ENCODE data around the gene DYRK1A. TPM values are rescaled to one million over a fixed set of nuclear protein-coding genes. Genes with fewer than 3 reads are reported as not detected.

The DYRK1A gene
- total RNA-seq, 1 donor from 2014 or later, result 108 TPM

DNA sequence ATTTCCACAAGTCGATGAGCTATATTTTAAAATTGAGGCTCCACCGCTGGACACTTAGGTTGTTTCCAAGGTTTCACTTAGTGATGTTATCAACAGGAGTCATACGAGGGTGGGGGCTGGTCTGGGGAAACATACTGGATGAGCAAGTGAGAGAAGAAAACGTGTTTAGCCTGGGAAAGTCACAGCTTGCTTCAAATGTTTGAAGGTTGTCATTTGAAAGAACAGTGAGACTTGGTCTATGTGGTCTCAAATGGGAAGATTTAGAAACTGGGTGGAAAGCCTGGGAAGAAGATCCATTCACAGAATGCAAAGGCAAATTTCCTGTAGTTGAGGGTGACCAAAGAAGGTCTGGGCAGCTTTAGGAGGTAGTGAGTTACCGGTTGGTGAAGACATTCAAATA is 9.9 kb upstream of the DYRK1A start:
- H3K4me3 ChIP-seq, result no peak overlapping the region
- H3K4me1 ChIP-seq, result no peaks in the 10 kb centered on the region
- TF ChIP-seq CTCF (IDR thresholded peaks at IDR 0.05) (no peak), EZH2phosphoT487 (IDR thresholded peaks at IDR 0.05) (no peak), EZH2 (IDR thresholded peaks at IDR 0.05) (no peak)
- no peaks in the 10 kb centered on the region for H3K36me3 ChIP-seq
- H3K9ac ChIP-seq, result no peak overlapping the region
- H3F3A ChIP-seq (ENCODE audit: low read depth), result no peaks in the 10 kb centered on the region
- H3K9me3 ChIP-seq (ENCODE audit: low read depth), result no peaks in the 10 kb centered on the region
- no peak overlapping the region for H3K27ac ChIP-seq
- H3K9me3 Mint-ChIP-seq, result peaks cover 1% of the 10 kb centered on the region
- DNase-seq (ENCODE audit: low spot score), result no peak
- no peaks in the 10 kb centered on the region for H3K27me3 ChIP-seq
- no peaks in the 10 kb centered on the region for H3K27me3 Mint-ChIP-seq (ENCODE audit: insufficient read depth, low read depth)
- no peak overlapping the region for H3K4me3 Mint-ChIP-seq
- no peak overlapping the region for H3K4me2 ChIP-seq
- H3K4me1 Mint-ChIP-seq, result no peaks in the 10 kb centered on the region
- no peak overlapping the region for H3K27ac Mint-ChIP-seq
- no peaks in the 10 kb centered on the region for H3K79me2 ChIP-seq (ENCODE audit: low read depth)
- H4K20me1 ChIP-seq (ENCODE audit: low read depth), result no peaks in the 10 kb centered on the region
- no peak overlapping the region for H2AFZ ChIP-seq (replicated peaks)
- no peaks in the 10 kb centered on the region for H3K36me3 Mint-ChIP-seq

- Histone ChIP-seq H3K4me3 (no peak overlapping the region), H3F3A (ENCODE audit: low read depth) (no peaks in the 10 kb centered on the region), H3K36me3 (no peaks in the 10 kb centered on the region), H3K4me1 (no peaks in the 10 kb centered on the region), H4K20me1 (ENCODE audit: low read depth) (no peaks in the 10 kb centered on the region), H2AFZ (replicated peaks) (no peak overlapping the region), H3K79me2 (ENCODE audit: low read depth) (no peaks in the 10 kb centered on the region), H3K27me3 (no peaks in the 10 kb centered on the region), H3K4me2 (no peak overlapping the region), H3K9me3 (ENCODE audit: low read depth) (no peaks in the 10 kb centered on the region), H3K9ac (no peak overlapping the region), H3K27ac (no peak overlapping the region)
- TF ChIP-seq CTCF (IDR thresholded peaks at IDR 0.05) (no peak), EZH2 (IDR thresholded peaks at IDR 0.05) (no peak)
- H3K4me1 Mint-ChIP-seq, result no peaks in the 10 kb centered on the region
- H3K36me3 Mint-ChIP-seq, result no peaks in the 10 kb centered on the region
- no peaks in the 10 kb centered on the region for H3K9me3 Mint-ChIP-seq
- no peak overlapping the region for H3K27ac Mint-ChIP-seq
- no peak overlapping the region for H3K4me3 Mint-ChIP-seq
- no peaks in the 10 kb centered on the region for H3K27me3 Mint-ChIP-seq (ENCODE audit: insufficient read depth, low read depth)
- DNase-seq (ENCODE audit: low spot score), result no peak
Measured at GRCh38 chr21:37357691-37358090, 8.9 kb upstream of the DYRK1A start.

- Histone ChIP-seq H3K27me3 (no peaks in the 10 kb centered on the region), H4K20me1 (ENCODE audit: low read depth) (no peaks in the 10 kb centered on the region), H3K36me3 (no peaks in the 10 kb centered on the region), H3K4me1 (no peaks in the 10 kb centered on the region), H3K4me2 (no peak overlapping the region), H3K9me3 (ENCODE audit: low read depth) (no peaks in the 10 kb centered on the region), H3K79me2 (ENCODE audit: low read depth) (no peaks in the 10 kb centered on the region), H3K9ac (no peak overlapping the region), H2AFZ (replicated peaks) (no peak overlapping the region), H3K27ac (no peak overlapping the region), H3F3A (ENCODE audit: low read depth) (no peaks in the 10 kb centered on the region), H3K4me3 (no peak overlapping the region)
- Mint-ChIP-seq H3K9me3 (no peaks in the 10 kb centered on the region), H3K27ac (no peak overlapping the region), H3K4me3 (no peak overlapping the region), H3K4me1 (no peaks in the 10 kb centered on the region), H3K27me3 (ENCODE audit: insufficient read depth, low read depth) (no peaks in the 10 kb centered on the region), H3K36me3 (no peaks in the 10 kb centered on the region)
- TF ChIP-seq EZH2phosphoT487 (IDR thresholded peaks at IDR 0.05) (no peak), CTCF (IDR thresholded peaks at IDR 0.05) (no peak)
- no peak for DNase-seq (ENCODE audit: low spot score)
Measured at GRCh38 chr21:37358397-37358796, 8.2 kb upstream of the DYRK1A start.

- peaks cover 16% of the 10 kb centered on the region for H3F3A ChIP-seq (ENCODE audit: low read depth)
- H2AFZ ChIP-seq (replicated peaks), result no peak overlapping the region
- Mint-ChIP-seq H3K27ac (no peak overlapping the region), H3K36me3 (peaks cover 3% of the 10 kb centered on the region), H3K4me1 (peaks cover 15% of the 10 kb centered on the region), H3K27me3 (ENCODE audit: insufficient read depth, low read depth) (peaks cover 8% of the 10 kb centered on the region), H3K9me3 (no peaks in the 10 kb centered on the region), H3K4me3 (no peak overlapping the region)
- no peaks in the 10 kb centered on the region for H3K9me3 ChIP-seq (ENCODE audit: low read depth)
- no peak overlapping the region for H3K9ac ChIP-seq
- no peaks in the 10 kb centered on the region for H3K36me3 ChIP-seq
- no peaks in the 10 kb centered on the region for H3K27me3 ChIP-seq
- H4K20me1 ChIP-seq (ENCODE audit: low read depth), result peaks cover 13% of the 10 kb centered on the region
- TF ChIP-seq CTCF (IDR thresholded peaks at IDR 0.05) (no peak), EZH2 (IDR thresholded peaks at IDR 0.05) (no peak), EZH2phosphoT487 (IDR thresholded peaks at IDR 0.05) (no peak)
- peaks cover 38% of the 10 kb centered on the region for H3K79me2 ChIP-seq (ENCODE audit: low read depth)
- no peak overlapping the region for H3K27ac ChIP-seq
- no peak for DNase-seq (ENCODE audit: low spot score)
- H3K4me3 ChIP-seq, result no peak overlapping the region
- no peak overlapping the region for H3K4me2 ChIP-seq
- peaks cover 8% of the 10 kb centered on the region for H3K4me1 ChIP-seq
Measured at GRCh38 chr21:37363936-37364335, 2.6 kb upstream of the DYRK1A start.

Data from neural progenitor cell (in vitro differentiated cells).